ENCODE data around the gene TMPRSS6.

The TMPRSS6 gene

GRCh38 chr22:37023743-37024338 is 85.7 kb downstream of the TMPRSS6 start:
- DNase-seq (ENCODE audit: low read depth), result no peak
- no peak overlapping the region for H3K4me3 ChIP-seq (ENCODE audit: low read length)

GRCh38 chr22:37022483-37023337 is 86.8 kb downstream of the TMPRSS6 start:
- no peak overlapping the region for H3K4me3 ChIP-seq (ENCODE audit: low read length)
- no peak for DNase-seq (ENCODE audit: low read depth)
- TF ChIP-seq CTCF (conservative IDR thresholded peaks at IDR 0.05; ENCODE audit: low read length), result no peak

More at GRCh38 chr22:37023743-37024338, 85.7 kb downstream of the TMPRSS6 start:
- TF ChIP-seq CTCF (conservative IDR thresholded peaks at IDR 0.05; ENCODE audit: low read length), result no peak

- no peak overlapping the region for H3K4me3 ChIP-seq (ENCODE audit: low read length)
- peak; percentile 42 for DNase-seq (ENCODE audit: low read depth)
- TF ChIP-seq CTCF (conservative IDR thresholded peaks at IDR 0.05; ENCODE audit: low read length), result peak; percentile 68
These were observed 87.6 kb downstream of the TMPRSS6 start for GRCh38 chr22:37021710-37022482.

GRCh38 chr22:37021041-37021440 is 88.5 kb downstream of the TMPRSS6 start:
- DNase-seq (ENCODE audit: low read depth), result no peak
- no peak for TF ChIP-seq CTCF (conservative IDR thresholded peaks at IDR 0.05; ENCODE audit: low read length)
- H3K4me3 ChIP-seq (ENCODE audit: low read length), result no peak overlapping the region

GRCh38 chr22:37020192-37020479 is 89.4 kb downstream of the TMPRSS6 start:
- TF ChIP-seq CTCF (conservative IDR thresholded peaks at IDR 0.05; ENCODE audit: low read length), result no peak
- H3K4me3 ChIP-seq (ENCODE audit: low read length), result peak overlapping the region; percentile 63
- peak; percentile 56 for DNase-seq (ENCODE audit: low read depth)

GRCh38 chr22:37019309-37020191 is 90.0 kb downstream of the TMPRSS6 start, which contains the start of the genes MPST and TST:
Gene MPST, plus strand, starts transcription at chr22:37019742. Its CDS starts 95 bp downstream, at chr22:37019837.
Gene TST, minus strand, starts transcription at chr22:37019447. Its CDS starts 715 bp downstream, at chr22:37018732.
- DNase-seq (ENCODE audit: low read depth), result peak; percentile 61
- H3K4me3 ChIP-seq (ENCODE audit: low read length), result peak within 1 kb of the TSS; percentile 73
- no peak for TF ChIP-seq CTCF (conservative IDR thresholded peaks at IDR 0.05; ENCODE audit: low read length)
